ENCODE data around the gene RETN. TPM values are rescaled to one million over a fixed set of nuclear protein-coding genes. Genes with fewer than 3 reads are reported as not detected.
A peak's percentile ranks its signal among the peaks of the same experiment; 100 is the strongest.

The RETN gene
- total RNA-seq, 1 experiment from 2014 or later, result not detected

DNA sequence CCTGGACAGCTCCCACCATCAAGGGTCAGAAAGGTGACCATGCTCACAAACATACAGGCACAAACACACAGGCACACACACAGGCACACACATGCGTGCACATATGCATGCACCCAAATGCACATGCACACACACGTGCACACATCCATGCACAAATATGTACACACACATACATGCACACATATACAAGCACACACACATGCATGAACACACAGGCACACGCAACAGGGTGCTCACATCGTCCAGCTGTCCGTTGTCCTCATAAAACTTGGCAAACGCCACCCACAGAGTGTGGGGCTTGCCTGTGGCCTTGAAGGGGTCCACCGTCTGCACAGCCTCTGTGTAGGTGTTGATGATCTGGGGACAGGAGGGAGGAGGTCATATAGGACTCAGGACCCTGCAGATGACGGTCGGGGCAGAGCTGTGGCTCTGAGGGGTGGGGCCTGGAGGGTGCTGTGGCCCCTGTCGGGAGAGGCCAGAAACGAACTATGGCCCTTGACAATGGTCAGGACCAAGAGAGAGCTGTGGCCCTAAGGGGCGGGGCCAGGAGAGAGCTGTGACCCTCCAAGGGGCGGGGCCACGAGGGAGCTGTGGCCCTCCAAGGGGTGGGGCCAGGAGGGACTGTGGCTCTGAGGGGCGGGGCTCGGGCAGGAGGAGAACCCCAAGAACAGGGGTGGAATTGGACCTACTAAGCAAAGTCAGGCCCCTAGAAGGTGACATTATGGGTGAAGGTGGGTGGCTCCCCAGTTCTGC is 45.7 kb upstream of the RETN start:
- Histone ChIP-seq H3K79me2 (ENCODE audit: insufficient read depth, low read length) (peaks cover 26% of the 10 kb centered on the region), H3K27ac (ENCODE audit: low read depth, low read length) (no peak overlapping the region), H3K4me1 (ENCODE audit: control insufficient read depth in 1 of 2, insufficient read depth in 2 of 2, low read length in 2 of 2) (peaks cover under 1 to 11% of the 10 kb centered on the region in 2 experiments; a peak in 3 of 4 replicates), H3K27me3 (ENCODE audit: insufficient read depth, low read length) (no peaks in the 10 kb centered on the region), H4K20me1 (ENCODE audit: insufficient read depth) (no peaks in the 10 kb centered on the region), H3K9me3 (ENCODE audit: control insufficient read depth in 1 of 2, insufficient read depth in 1 of 2, low read depth in 1 of 2, low read length in 2 of 2) (no peaks in the 10 kb centered on the region), H3K4me3 (replicated peaks in 1 of 2; ENCODE audit: low read depth in 1 of 2, low read length in 2 of 2) (no peak overlapping the region), H3K4me2 (ENCODE audit: low read length) (no peak overlapping the region), H3K9ac (ENCODE audit: low read length) (no peak overlapping the region), H2AFZ (ENCODE audit: low read depth, low read length, poor library complexity, severe bottlenecking) (no peak overlapping the region), H3K9me2 (ENCODE audit: insufficient read depth) (no peaks in the 10 kb centered on the region), H3K36me3 (ENCODE audit: control insufficient read depth in 1 of 2, insufficient read depth in 2 of 2, low read length in 2 of 2) (peaks cover 5 to 34% of the 10 kb centered on the region in 2 experiments; a peak in 3 of 4 replicates)
- DNase-seq (ENCODE audit: low read depth, low spot score) (no peak), ATAC-seq (peak; percentile 71)
- intact Hi-C loops (cut with micrococcal nuclease), result no loop called here
- ChIA-PET POLR2A (no interaction called here), CTCF (no interaction called here), RAD21 (ENCODE audit: low non-redundant PET in 1 of 2, low total read pairs in 2 of 2, uncharacterized antibody in 2 of 2, unreplicated experiment in 2 of 2) (no interaction called here)
- no TSS peak for BruUV-seq (replicated peaks)
- TF ChIP-seq ELF1 (IDR thresholded peaks at IDR 0.05; ENCODE audit: borderline replicate concordance, low read depth) (no peak), EZH2phosphoT487 (IDR thresholded peaks at IDR 0.05; ENCODE audit: borderline replicate concordance) (no peak), TCF7L2 (IDR thresholded peaks at IDR 0.05; ENCODE audit: borderline replicate concordance, extremely low read depth, insufficient read depth, insufficient read length) (no peak), CEBPB (IDR thresholded peaks at IDR 0.05; ENCODE audit: low read depth) (no peak), POLR2AphosphoS5 (IDR thresholded peaks at IDR 0.05; ENCODE audit: low read depth, low read length) (no peak), RAD21 (IDR thresholded peaks at IDR 0.05; ENCODE audit: low read depth) (no peak)

DNA sequence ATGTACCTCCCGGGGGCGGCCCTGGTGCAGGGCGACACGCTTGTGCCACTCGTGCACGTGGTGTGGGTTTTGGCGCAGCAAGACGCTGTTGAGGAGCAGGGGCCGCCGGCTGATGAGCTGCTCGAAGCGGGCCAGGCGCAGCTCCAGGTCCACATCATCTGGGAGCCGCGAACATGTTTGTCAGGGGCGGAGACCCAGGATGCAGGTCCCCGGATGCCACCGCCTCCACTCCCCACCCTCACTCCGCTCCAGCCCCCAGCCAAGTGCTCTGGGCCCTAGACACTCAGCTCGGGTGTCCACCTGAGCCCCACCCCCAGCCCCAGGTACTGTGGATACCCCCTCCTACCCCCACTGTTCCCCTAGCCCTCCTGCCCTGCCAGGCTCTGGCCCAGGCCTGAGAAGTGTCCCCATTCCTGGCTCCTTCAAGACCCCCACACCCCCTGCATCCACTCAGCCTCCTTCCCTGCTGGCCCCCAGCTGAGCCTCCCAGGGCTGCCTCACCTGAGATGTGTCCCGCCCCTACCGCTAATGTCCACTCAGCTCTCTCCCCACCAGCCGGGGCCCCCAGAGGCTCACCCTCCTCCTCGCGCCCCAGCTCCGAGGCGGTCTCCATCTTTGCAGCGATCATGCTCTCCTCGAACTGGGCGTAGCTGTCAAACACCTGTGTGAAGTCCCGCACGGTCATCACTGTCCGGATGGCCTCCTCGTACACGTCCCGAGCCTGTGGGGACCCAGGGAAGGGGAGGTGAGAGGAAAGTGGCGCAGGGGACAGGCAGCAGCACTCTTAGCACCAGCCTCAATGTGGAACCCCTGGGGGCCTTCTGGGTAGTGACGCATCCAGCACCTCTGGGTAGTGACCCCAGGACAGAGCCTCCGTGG is 44.9 kb upstream of the RETN start:
- peaks cover 5 to 12% of the 10 kb centered on the region in 2 experiments for H3K4me1 ChIP-seq (ENCODE audit: control insufficient read depth in 1 of 2, insufficient read depth in 2 of 2, low read length in 2 of 2)
- RAD21 ChIA-PET (ENCODE audit: low non-redundant PET in 1 of 2, low total read pairs in 2 of 2, uncharacterized antibody in 2 of 2, unreplicated experiment in 2 of 2), result no interaction called here
- CTCF ChIA-PET, result no interaction called here
- no peak overlapping the region for H3K27ac ChIP-seq (ENCODE audit: low read depth, low read length)
- peaks cover 34% of the 10 kb centered on the region for H3K79me2 ChIP-seq (ENCODE audit: insufficient read depth, low read length)
- H2AFZ ChIP-seq (ENCODE audit: low read depth, low read length, poor library complexity, severe bottlenecking), result no peak overlapping the region
- H3K4me3 ChIP-seq (replicated peaks in 1 of 2; ENCODE audit: low read depth in 1 of 2, low read length in 2 of 2), result no peak overlapping the region
- POLR2A ChIA-PET, result no interaction called here
- peaks cover 5 to 34% of the 10 kb centered on the region in 2 experiments; a peak in 3 of 4 replicates for H3K36me3 ChIP-seq (ENCODE audit: control insufficient read depth in 1 of 2, insufficient read depth in 2 of 2, low read length in 2 of 2)
- BruUV-seq (replicated peaks), result no TSS peak
- peak; percentile 10; the same call in 1 of the 2 replicates for ATAC-seq
- no peaks in the 10 kb centered on the region for H3K9me2 ChIP-seq (ENCODE audit: insufficient read depth)
- intact Hi-C loops (cut with micrococcal nuclease), result no loop called here
- H3K27me3 ChIP-seq (ENCODE audit: insufficient read depth, low read length), result no peaks in the 10 kb centered on the region
- H4K20me1 ChIP-seq (ENCODE audit: insufficient read depth), result no peaks in the 10 kb centered on the region
- no peak overlapping the region for H3K4me2 ChIP-seq (ENCODE audit: low read length)
- no peak for DNase-seq (ENCODE audit: low read depth, low spot score)
- no peaks in the 10 kb centered on the region for H3K9me3 ChIP-seq (ENCODE audit: control insufficient read depth in 1 of 2, insufficient read depth in 1 of 2, low read depth in 1 of 2, low read length in 2 of 2)
- no peak overlapping the region for H3K9ac ChIP-seq (ENCODE audit: low read length)
- TF ChIP-seq ZFX (IDR thresholded peaks at IDR 0.05), result no peak
- TF ChIP-seq JUND (IDR thresholded peaks at IDR 0.05), result no peak
- TF ChIP-seq EGR1 (IDR thresholded peaks at IDR 0.05; ENCODE audit: low read depth), result no peak
- TF ChIP-seq FOSL1 (IDR thresholded peaks at IDR 0.05; ENCODE audit: low read depth), result no peak
- no peak for TF ChIP-seq REST (IDR thresholded peaks at IDR 0.05; ENCODE audit: low read depth)
- TF ChIP-seq ATF3 (IDR thresholded peaks at IDR 0.05), result no peak
- TF ChIP-seq, protein P1, sequence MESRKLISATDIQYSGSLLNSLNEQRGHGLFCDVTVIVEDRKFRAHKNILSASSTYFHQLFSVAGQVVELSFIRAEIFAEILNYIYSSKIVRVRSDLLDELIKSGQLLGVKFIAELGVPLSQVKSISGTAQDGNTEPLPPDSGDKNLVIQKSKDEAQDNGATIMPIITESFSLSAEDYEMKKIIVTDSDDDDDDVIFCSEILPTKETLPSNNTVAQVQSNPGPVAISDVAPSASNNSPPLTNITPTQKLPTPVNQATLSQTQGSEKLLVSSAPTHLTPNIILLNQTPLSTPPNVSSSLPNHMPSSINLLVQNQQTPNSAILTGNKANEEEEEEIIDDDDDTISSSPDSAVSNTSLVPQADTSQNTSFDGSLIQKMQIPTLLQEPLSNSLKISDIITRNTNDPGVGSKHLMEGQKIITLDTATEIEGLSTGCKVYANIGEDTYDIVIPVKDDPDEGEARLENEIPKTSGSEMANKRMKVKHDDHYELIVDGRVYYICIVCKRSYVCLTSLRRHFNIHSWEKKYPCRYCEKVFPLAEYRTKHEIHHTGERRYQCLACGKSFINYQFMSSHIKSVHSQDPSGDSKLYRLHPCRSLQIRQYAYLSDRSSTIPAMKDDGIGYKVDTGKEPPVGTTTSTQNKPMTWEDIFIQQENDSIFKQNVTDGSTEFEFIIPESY (IDR thresholded peaks at IDR 0.05; ENCODE audit: extremely low read depth, insufficient replicate concordance, low read length), result no peak
